Effector CD8-positive, alpha-beta T cell (primary cell): ENCODE results near the gene LPO.

ENCODE experiments used
- DNase-seq: peaks from one replicate; lab custom pipeline; 2025; lab: John Stamatoyannopoulos, UW

The LPO gene

GRCh38 chr17:58262149-58262548 is 23.8 kb downstream of the LPO start:
- DNase-seq: no peak

GRCh38 chr17:58263773-58264172 is 25.4 kb downstream of the LPO start:
- no peak for DNase-seq

- no peak for DNase-seq
Measured at GRCh38 chr17:58264407-58265103, 26.2 kb downstream of the LPO start.

- no peak for DNase-seq
Measured at GRCh38 chr17:58265271-58265670, 26.9 kb downstream of the LPO start.

GRCh38 chr17:58265902-58266875 is 27.8 kb downstream of the LPO start:
- DNase-seq: no peak

- no peak for DNase-seq
Measured at GRCh38 chr17:58267347-58268324, 29.3 kb downstream of the LPO start.

- DNase-seq: no peak
Measured at GRCh38 chr17:58268326-58268725, 29.9 kb downstream of the LPO start.

- no peak for DNase-seq
Measured at GRCh38 chr17:58268774-58269556, 30.6 kb downstream of the LPO start.

- DNase-seq: no peak
Measured at GRCh38 chr17:58269557-58270291, 31.3 kb downstream of the LPO start.

- no peak for DNase-seq
Measured at GRCh38 chr17:58270476-58271215, 32.3 kb downstream of the LPO start.

- no peak for DNase-seq
Measured at GRCh38 chr17:58271216-58271931, 33.0 kb downstream of the LPO start.

- no peak for DNase-seq
Measured at GRCh38 chr17:58272367-58273280, 34.2 kb downstream of the LPO start.

GRCh38 chr17:58273453-58274104 is 35.2 kb downstream of the LPO start:
- DNase-seq: no peak

GRCh38 chr17:58275417-58275816 is 37.0 kb downstream of the LPO start:
- no peak for DNase-seq

- DNase-seq: no peak
Measured at GRCh38 chr17:58276423-58276822, 38.0 kb downstream of the LPO start.

- DNase-seq: no peak
Measured at GRCh38 chr17:58277107-58277801, 38.9 kb downstream of the LPO start.
